HL-60 (cell line): ENCODE data around the gene PRPF18.

Source experiments
- GABPA ChIP-seq: IDR thresholded peaks from 2 replicates; pipeline ENCODE4 v1.6.1; 2012; ENCODE audit warnings: low read depth
- POLR2AphosphoS5 ChIP-seq: IDR thresholded peaks from 2 replicates; pipeline ENCODE4 v1.6.1; 2012; ENCODE audit warnings: low read depth
- TF ChIP-seq, protein P1 (sequence below): IDR thresholded peaks from one replicate; pipeline ENCODE4 v1.5.1; 2011; ENCODE audit warnings: low read length, control low read depth, inconsistent platforms; ENCODE audit not compliant: insufficient read depth
- TF ChIP-seq, protein P2 (sequence below): IDR thresholded peaks from 2 replicates; pipeline ENCODE4 v1.6.1; 2012; ENCODE audit warnings: low read depth; ENCODE audit not compliant: insufficient replicate concordance

DNA sequence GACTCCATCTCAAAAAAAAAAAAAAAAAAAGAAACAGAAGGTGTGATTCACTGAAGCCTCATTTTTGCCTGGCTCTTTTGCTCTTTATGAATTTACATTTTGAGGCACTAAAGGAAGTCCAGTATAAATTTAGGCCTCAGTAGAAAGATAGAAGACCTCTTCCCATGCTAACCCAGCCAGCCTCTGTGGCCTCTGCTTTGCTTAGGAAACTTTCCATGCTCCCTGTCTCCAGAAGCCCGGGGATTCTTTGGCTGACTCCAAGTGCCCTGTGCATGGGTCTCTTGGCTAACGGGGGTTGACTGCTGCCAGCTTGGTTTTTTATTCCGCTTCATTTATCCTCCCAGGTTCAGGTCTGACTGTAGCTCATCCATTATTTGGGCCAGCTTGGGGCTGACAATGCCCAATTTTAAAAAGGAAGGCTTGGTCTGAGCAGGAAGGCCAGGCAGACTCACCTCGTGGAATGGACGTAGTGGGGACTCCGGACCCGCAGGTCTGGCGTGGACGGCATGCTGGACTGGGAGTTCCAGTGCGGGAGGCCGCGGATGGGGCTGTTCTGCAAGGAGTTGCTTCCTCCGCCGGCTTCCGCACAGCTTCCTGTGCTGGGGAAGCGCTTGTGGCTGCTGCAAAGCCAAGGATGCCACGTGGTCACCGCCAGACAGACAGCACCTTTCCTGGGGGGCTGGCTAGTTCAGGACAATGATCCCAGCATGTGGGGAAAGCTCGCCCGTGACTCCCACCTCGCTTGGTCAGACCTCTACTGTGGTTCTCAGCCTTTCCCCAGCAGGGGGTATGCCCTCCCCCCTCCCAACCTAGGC is 72.3 kb downstream of the PRPF18 start:
- TF ChIP-seq, protein P1, sequence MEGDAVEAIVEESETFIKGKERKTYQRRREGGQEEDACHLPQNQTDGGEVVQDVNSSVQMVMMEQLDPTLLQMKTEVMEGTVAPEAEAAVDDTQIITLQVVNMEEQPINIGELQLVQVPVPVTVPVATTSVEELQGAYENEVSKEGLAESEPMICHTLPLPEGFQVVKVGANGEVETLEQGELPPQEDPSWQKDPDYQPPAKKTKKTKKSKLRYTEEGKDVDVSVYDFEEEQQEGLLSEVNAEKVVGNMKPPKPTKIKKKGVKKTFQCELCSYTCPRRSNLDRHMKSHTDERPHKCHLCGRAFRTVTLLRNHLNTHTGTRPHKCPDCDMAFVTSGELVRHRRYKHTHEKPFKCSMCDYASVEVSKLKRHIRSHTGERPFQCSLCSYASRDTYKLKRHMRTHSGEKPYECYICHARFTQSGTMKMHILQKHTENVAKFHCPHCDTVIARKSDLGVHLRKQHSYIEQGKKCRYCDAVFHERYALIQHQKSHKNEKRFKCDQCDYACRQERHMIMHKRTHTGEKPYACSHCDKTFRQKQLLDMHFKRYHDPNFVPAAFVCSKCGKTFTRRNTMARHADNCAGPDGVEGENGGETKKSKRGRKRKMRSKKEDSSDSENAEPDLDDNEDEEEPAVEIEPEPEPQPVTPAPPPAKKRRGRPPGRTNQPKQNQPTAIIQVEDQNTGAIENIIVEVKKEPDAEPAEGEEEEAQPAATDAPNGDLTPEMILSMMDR: no peak
- TF ChIP-seq POLR2AphosphoS5 (no peak), GABPA (no peak)
- TF ChIP-seq, protein P2, sequence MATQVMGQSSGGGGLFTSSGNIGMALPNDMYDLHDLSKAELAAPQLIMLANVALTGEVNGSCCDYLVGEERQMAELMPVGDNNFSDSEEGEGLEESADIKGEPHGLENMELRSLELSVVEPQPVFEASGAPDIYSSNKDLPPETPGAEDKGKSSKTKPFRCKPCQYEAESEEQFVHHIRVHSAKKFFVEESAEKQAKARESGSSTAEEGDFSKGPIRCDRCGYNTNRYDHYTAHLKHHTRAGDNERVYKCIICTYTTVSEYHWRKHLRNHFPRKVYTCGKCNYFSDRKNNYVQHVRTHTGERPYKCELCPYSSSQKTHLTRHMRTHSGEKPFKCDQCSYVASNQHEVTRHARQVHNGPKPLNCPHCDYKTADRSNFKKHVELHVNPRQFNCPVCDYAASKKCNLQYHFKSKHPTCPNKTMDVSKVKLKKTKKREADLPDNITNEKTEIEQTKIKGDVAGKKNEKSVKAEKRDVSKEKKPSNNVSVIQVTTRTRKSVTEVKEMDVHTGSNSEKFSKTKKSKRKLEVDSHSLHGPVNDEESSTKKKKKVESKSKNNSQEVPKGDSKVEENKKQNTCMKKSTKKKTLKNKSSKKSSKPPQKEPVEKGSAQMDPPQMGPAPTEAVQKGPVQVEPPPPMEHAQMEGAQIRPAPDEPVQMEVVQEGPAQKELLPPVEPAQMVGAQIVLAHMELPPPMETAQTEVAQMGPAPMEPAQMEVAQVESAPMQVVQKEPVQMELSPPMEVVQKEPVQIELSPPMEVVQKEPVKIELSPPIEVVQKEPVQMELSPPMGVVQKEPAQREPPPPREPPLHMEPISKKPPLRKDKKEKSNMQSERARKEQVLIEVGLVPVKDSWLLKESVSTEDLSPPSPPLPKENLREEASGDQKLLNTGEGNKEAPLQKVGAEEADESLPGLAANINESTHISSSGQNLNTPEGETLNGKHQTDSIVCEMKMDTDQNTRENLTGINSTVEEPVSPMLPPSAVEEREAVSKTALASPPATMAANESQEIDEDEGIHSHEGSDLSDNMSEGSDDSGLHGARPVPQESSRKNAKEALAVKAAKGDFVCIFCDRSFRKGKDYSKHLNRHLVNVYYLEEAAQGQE: no peak
